Mucosa of descending colon (tissue), 3 donors: ENCODE measurements around the gene ATF7. TPM values are rescaled to one million over a fixed set of nuclear protein-coding genes. Genes with fewer than 3 reads are reported as not detected.
A peak's percentile ranks its signal among the peaks of the same experiment; 100 is the strongest.

ENCODE experiments used
- ATAC-seq: fragments of 200-7000 bp; cut with Tn5 transposase; one replicate; pipeline ENCODE4 v1.9.1; 2020; ENCODE audit warnings: mild to moderate bottlenecking, moderate library complexity
- DNase-seq, 3 donors: peaks; one replicate each; pipeline ENCODE4 v3.0.0-alpha.2; 2020
- H3K36me3 ChIP-seq: fragments of 200-600 bp; one replicate; pipeline ENCODE4 v1.8.0; 2021; ENCODE audit warnings: low read depth, mild to moderate bottlenecking
- H3K4me1 ChIP-seq: fragments of 200-600 bp; one replicate; pipeline ENCODE4 v1.8.0; 2021; ENCODE audit warnings: low read depth, mild to moderate bottlenecking
- H3K4me3 ChIP-seq: fragments of 200-600 bp; one replicate; pipeline ENCODE4 v1.8.0; 2021; ENCODE audit warnings: mild to moderate bottlenecking
- H3K9me3 ChIP-seq: fragments of 200-600 bp; one replicate; pipeline ENCODE4 v1.8.0; 2021; ENCODE audit warnings: mild to moderate bottlenecking
- CTCF ChIP-seq: fragments of 200-600 bp; IDR thresholded peaks from one replicate; pipeline ENCODE4 v1.8.0; 2022; ENCODE audit warnings: antibody characterized with exemption, mild to moderate bottlenecking
- intact Hi-C, 2 donors: fragments of 100-400 bp; cut with DNase I in 1 of 2; cut with micrococcal nuclease in 1 of 2; formaldehyde crosslinking; loops; one replicate each; pipeline versions ENCODE4 v1.11.0 to v1.11.1; 2022; cut with DNase I, micrococcal nuclease
- total RNA-seq, 3 donors: library from RNA; stranded (reverse); fragmentation: NEBNext Ultra II Directional in 2 of 3; extraction: Animal tissue kit (Norgen Biotek cat#: 25700) in 2 of 3; gene quantifications; one replicate each; pipeline versions ENCODE4 v1.2.1 to v1.2.4, GENCODE V29; 2021 to 2023
- donor health status: DM: no; HTN: no; CAD: no; lungs with moderate emphysema.
- donor health status: DM: no; HTN: no; CAD: no.
- donor health status: DM: no; HTN: yes; CAD: no.

Gene ATF7
- total RNA-seq, 3 donors from 2014 or later = 35.6 to 50.9 (median 42.8) TPM

GRCh38 chr12:53561590-53561953 is 64.6 kb downstream of the ATF7 start:
- intact Hi-C loops = no loop called here
- ATAC-seq (peak; percentile 81), DNase-seq (no peak)
- Histone ChIP-seq H3K36me3 (no peaks in the 10 kb centered on the region), H3K4me3 (no peak overlapping the region), H3K9me3 (no peaks in the 10 kb centered on the region), H3K4me1 (peaks cover 16% of the 10 kb centered on the region)
- no peak for TF ChIP-seq CTCF

- no peak for TF ChIP-seq CTCF
- Histone ChIP-seq H3K9me3 (no peaks in the 10 kb centered on the region), H3K4me1 (peaks cover 16% of the 10 kb centered on the region), H3K36me3 (no peaks in the 10 kb centered on the region), H3K4me3 (no peak overlapping the region)
- no peak for DNase-seq
- no peak for ATAC-seq
- intact Hi-C loops = no loop called here
These were observed 65.1 kb downstream of the ATF7 start for GRCh38 chr12:53560912-53561589.

GRCh38 chr12:53560351-53560750 is 65.8 kb downstream of the ATF7 start:
- no peak overlapping the region for H3K4me3 ChIP-seq
- intact Hi-C loops = no loop called here
- no peak for ATAC-seq
- DNase-seq = no peak
- no peaks in the 10 kb centered on the region for H3K36me3 ChIP-seq
- no peaks in the 10 kb centered on the region for H3K9me3 ChIP-seq
- no peak for TF ChIP-seq CTCF
- peaks cover 16% of the 10 kb centered on the region for H3K4me1 ChIP-seq

GRCh38 chr12:53558631-53559030 is 67.6 kb downstream of the ATF7 start:
- TF ChIP-seq CTCF = no peak
- intact Hi-C loops = loop anchor here in 1 of 2 donors (10.0 kb wide), 1 partner anchor 116 kb away; the partner anchor contains the start of gene ATP5MC2
- Histone ChIP-seq H3K4me3 (no peak overlapping the region), H3K36me3 (no peaks in the 10 kb centered on the region), H3K9me3 (no peaks in the 10 kb centered on the region), H3K4me1 (peaks cover 8% of the 10 kb centered on the region)
- DNase-seq (no peak), ATAC-seq (peak; percentile 26)

- Histone ChIP-seq H3K4me3 (no peak overlapping the region), H3K4me1 (no peaks in the 10 kb centered on the region), H3K36me3 (no peaks in the 10 kb centered on the region), H3K9me3 (no peaks in the 10 kb centered on the region)
- no peak for TF ChIP-seq CTCF
- ATAC-seq (no peak), DNase-seq (no peak)
- intact Hi-C loops = loop anchor here in 1 of 2 donors (10.0 kb wide), 1 partner anchor 122 kb away; the partner anchor contains the start of gene ATP5MC2
These were observed 73.5 kb downstream of the ATF7 start for GRCh38 chr12:53552361-53553327.
